Calu3 (cell line): ENCODE data around the gene LARP1. TPM values are rescaled to one million over a fixed set of nuclear protein-coding genes. Genes with fewer than 3 reads are reported as not detected.
A peak's percentile ranks its signal among the peaks of the same experiment; 100 is the strongest.

ENCODE experiments used
- BruUV-seq: library from RNA; stranded (reverse); fragments of 400-500 nt; replicated peaks from 2 replicates; lab custom pipeline; 2021; lab: Mats Ljungman, UMichigan
- CTCF ChIA-PET: fragments of 300-600 bp; sonication (Branson Sonifier 250); formaldehyde crosslinking; loops from one replicate; lab custom pipeline; 2022; ENCODE audit warnings: antibody characterized with exemption; lab: Charles Lee
- DNase-seq: peaks from one replicate; pipeline ENCODE4 v3.0.0; 2022
- H3K27ac Mint-ChIP-seq: one replicate; pipeline ENCODE4 v1.8.0; 2022; ENCODE audit warnings: mixed read lengths; ENCODE audit not compliant: unreplicated experiment
- H3K27me3 Mint-ChIP-seq: one replicate; pipeline ENCODE4 v1.8.0; 2022; ENCODE audit warnings: mixed read lengths; ENCODE audit not compliant: unreplicated experiment
- H3K36me3 Mint-ChIP-seq: one replicate; pipeline ENCODE4 v1.8.0; 2022; ENCODE audit warnings: mild to moderate bottlenecking, moderate library complexity, mixed read lengths; ENCODE audit not compliant: insufficient read depth, unreplicated experiment
- H3K4me1 Mint-ChIP-seq: one replicate; pipeline ENCODE4 v1.8.0; 2022; ENCODE audit warnings: mild to moderate bottlenecking, low read depth, mixed read lengths; ENCODE audit not compliant: unreplicated experiment
- H3K4me3 Mint-ChIP-seq: one replicate; pipeline ENCODE4 v1.8.0; 2022; ENCODE audit warnings: mild to moderate bottlenecking, low read depth, moderate library complexity, mixed read lengths; ENCODE audit not compliant: unreplicated experiment
- H3K9me3 Mint-ChIP-seq: one replicate; pipeline ENCODE4 v1.8.0; 2022; ENCODE audit warnings: low read depth, mixed read lengths; ENCODE audit not compliant: unreplicated experiment
- intact Hi-C: fragments of 100-400 bp; cut with micrococcal nuclease; formaldehyde crosslinking; loops from one replicate; pipeline ENCODE4 v1.10.0; 2022; ENCODE audit not compliant: unreplicated experiment
- total RNA-seq: library from RNA; stranded (reverse); gene quantifications from 2 replicates; pipeline ENCODE4 v1.2.3, GENCODE V29; 2022
- TF ChIP-seq, protein P1 (sequence below): fragments of 200-600 bp; IDR thresholded peaks from one replicate; pipeline ENCODE4 v1.8.0; 2022; ENCODE audit warnings: antibody characterized with exemption; ENCODE audit not compliant: unreplicated experiment

LARP1 gene
- total RNA-seq, 1 experiment from 2014 or later: 339 TPM

DNA sequence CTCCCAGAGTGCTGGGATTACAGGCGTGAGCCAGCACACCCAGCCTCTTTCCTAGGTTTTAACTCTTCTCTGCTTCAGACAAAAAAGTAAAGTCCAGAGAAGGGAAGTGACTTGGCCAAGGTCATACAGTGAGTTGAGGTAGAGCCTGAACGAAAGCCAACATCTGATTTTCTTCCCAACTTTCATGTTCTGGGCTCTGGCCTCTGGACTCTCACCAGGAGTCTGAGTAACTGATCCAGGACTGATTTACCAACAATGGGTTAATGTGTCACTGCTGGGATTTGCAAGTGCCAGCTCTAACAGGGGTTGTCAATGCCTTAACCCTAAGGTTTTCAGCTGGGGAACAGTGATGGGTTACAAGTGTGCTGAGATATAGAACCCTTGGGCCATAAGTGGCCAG lies 32.2 kb upstream of the LARP1 start:
- H3K4me1 Mint-ChIP-seq: no peaks in the 10 kb centered on the region
- no peak overlapping the region for H3K4me3 Mint-ChIP-seq
- DNase-seq: no peak
- intact Hi-C loops: no loop called here
- H3K36me3 Mint-ChIP-seq: no peaks in the 10 kb centered on the region
- H3K27me3 Mint-ChIP-seq: no peaks in the 10 kb centered on the region
- no peaks in the 10 kb centered on the region for H3K9me3 Mint-ChIP-seq
- CTCF ChIA-PET: no interaction called here
- TF ChIP-seq, protein P1, sequence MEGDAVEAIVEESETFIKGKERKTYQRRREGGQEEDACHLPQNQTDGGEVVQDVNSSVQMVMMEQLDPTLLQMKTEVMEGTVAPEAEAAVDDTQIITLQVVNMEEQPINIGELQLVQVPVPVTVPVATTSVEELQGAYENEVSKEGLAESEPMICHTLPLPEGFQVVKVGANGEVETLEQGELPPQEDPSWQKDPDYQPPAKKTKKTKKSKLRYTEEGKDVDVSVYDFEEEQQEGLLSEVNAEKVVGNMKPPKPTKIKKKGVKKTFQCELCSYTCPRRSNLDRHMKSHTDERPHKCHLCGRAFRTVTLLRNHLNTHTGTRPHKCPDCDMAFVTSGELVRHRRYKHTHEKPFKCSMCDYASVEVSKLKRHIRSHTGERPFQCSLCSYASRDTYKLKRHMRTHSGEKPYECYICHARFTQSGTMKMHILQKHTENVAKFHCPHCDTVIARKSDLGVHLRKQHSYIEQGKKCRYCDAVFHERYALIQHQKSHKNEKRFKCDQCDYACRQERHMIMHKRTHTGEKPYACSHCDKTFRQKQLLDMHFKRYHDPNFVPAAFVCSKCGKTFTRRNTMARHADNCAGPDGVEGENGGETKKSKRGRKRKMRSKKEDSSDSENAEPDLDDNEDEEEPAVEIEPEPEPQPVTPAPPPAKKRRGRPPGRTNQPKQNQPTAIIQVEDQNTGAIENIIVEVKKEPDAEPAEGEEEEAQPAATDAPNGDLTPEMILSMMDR: no peak
- H3K27ac Mint-ChIP-seq: no peak overlapping the region
- BruUV-seq: no TSS peak

DNA sequence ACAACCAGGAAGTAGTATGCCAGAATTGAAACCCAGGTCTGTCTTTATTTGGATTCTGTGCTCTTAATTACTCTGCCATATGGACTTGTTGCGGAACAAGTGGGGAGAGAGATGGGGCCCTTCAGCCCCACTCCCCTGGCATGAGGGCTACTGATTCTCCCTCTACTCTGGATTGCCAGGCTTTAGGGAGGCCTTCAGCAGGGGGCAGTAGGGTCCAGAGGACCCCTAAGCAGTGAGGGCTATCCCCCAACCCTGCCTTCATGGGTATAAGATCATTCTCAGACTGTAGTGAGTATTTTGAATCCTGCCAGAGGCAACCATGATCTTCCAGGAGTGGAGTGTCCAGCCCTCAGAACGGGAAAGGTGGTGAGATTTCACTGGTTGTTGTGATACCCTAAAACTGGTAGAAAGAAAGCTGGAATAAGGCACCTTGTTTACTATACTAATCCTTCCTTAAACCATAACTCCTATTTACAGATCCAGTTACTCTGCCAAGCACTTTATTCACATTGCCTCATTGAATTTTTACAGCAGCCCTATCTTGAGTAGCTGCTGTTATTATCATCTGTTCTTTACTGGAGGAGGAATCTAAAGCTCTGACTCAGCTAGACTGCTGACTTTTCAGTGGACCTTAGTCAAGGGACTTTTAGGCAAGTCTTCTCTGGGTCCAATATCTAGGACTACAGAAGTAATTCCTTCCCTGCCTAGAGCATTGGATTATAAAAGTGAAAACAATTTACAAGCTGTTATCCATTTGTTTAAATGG lies 31.3 kb upstream of the LARP1 start:
- TF ChIP-seq, protein P1: no peak
- Mint-ChIP-seq H3K9me3 (no peaks in the 10 kb centered on the region), H3K4me3 (no peak overlapping the region), H3K27me3 (no peaks in the 10 kb centered on the region), H3K27ac (no peak overlapping the region), H3K4me1 (peaks cover 3% of the 10 kb centered on the region), H3K36me3 (no peaks in the 10 kb centered on the region)
- CTCF ChIA-PET: interaction anchor here (0.7 to 0.8 kb wide), 2 partner anchors 41 to 73 kb away, joined by 3 read pairs; no protein-coding TSS in a partner anchor
- BruUV-seq: no TSS peak
- DNase-seq: no peak
- intact Hi-C loops: no loop called here

GRCh38 chr5:154727361-154727760 lies 27.8 kb upstream of the LARP1 start:
- H3K9me3 Mint-ChIP-seq: no peaks in the 10 kb centered on the region
- CTCF ChIA-PET: no interaction called here
- intact Hi-C loops: no loop called here
- H3K4me1 Mint-ChIP-seq: peaks cover 16% of the 10 kb centered on the region
- no peak overlapping the region for H3K27ac Mint-ChIP-seq
- no peak overlapping the region for H3K4me3 Mint-ChIP-seq
- no peak for DNase-seq
- H3K27me3 Mint-ChIP-seq: no peaks in the 10 kb centered on the region
- no peaks in the 10 kb centered on the region for H3K36me3 Mint-ChIP-seq
- no TSS peak for BruUV-seq
- TF ChIP-seq, protein P1: no peak

DNA sequence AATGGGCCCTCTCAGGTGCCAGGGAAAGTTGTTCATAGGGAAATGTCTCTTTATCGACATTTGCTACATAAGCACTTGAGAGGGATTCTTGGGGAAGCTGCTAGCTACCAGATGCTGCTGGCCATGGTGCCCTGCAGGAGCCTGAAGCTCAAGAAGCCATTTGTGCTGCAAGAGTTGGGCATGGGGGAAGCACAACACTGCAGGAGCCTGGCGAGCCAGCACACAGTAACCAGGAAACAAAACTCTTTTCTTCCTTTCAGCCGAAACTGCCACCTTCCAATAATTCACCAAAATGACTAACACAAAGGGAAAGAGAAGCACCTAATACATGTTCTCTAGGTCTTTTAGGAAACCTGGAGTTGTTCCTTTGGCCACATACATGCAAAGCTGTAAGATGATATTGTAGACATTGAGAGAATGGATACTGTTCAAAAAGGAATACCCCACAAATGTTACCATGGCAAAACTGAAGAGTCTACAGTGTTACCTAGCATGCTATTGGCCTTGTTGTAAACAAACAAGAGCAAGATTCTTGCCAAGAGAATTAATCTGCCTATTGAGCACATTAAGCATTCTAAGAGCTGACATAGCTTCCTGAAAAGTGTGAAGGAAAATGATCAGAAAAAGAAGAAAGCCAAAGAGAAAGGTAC lies 26.1 kb upstream of the LARP1 start:
- H3K4me1 Mint-ChIP-seq: peaks cover 16% of the 10 kb centered on the region
- DNase-seq: no peak
- CTCF ChIA-PET: interaction anchor here (1.6 kb wide), 1 partner anchor 46 kb away, joined by 10 read pairs; no protein-coding TSS in a partner anchor

More for the DNA sequence above, 26.1 kb upstream of the LARP1 start:
- TF ChIP-seq, protein P1: no peak
- H3K27ac Mint-ChIP-seq: peak overlapping the region; percentile 18
- no TSS peak for BruUV-seq
- no peaks in the 10 kb centered on the region for H3K27me3 Mint-ChIP-seq
- intact Hi-C loops: no loop called here
- no peak overlapping the region for H3K4me3 Mint-ChIP-seq
- no peaks in the 10 kb centered on the region for H3K9me3 Mint-ChIP-seq
- no peaks in the 10 kb centered on the region for H3K36me3 Mint-ChIP-seq
